Astrocyte (in vitro differentiated cells and primary cell): ENCODE measurements around the gene RAD50. TPM values are rescaled to one million over a fixed set of nuclear protein-coding genes. Genes with fewer than 3 reads are reported as not detected.

Source experiments
- DNase-seq: peaks from one replicate; pipeline ENCODE4 v3.0.0-alpha.2; 2010; ENCODE audit warnings: low read depth
- FAIRE-seq: peaks from 2 replicates; lab custom pipeline; 2011; peaks lifted over from hg19 to GRCh38; lab: Jason Lieb, UNC
- H2AFZ ChIP-seq: 2 replicates; pipeline ENCODE4 v1.6.0; 2012; ENCODE audit warnings: low read depth, low read length, inconsistent platforms
- H3K27ac ChIP-seq: 2 replicates; pipeline ENCODE4 v1.5.1; 2011; ENCODE audit warnings: low read depth, low read length, inconsistent platforms
- H3K27me3 ChIP-seq: 2 replicates; pipeline ENCODE4 v1.6.0; 2011; ENCODE audit warnings: low read length, inconsistent platforms; ENCODE audit not compliant: insufficient read depth
- H3K36me3 ChIP-seq: 2 replicates; pipeline ENCODE4 v1.5.1; 2011; ENCODE audit warnings: low read length, inconsistent platforms; ENCODE audit not compliant: insufficient read depth
- H3K4me1 ChIP-seq: 2 replicates; pipeline ENCODE4 v1.5.1; 2011; ENCODE audit warnings: low read length, inconsistent platforms; ENCODE audit not compliant: insufficient read depth
- H3K4me2 ChIP-seq: 2 replicates; pipeline ENCODE4 v1.6.0; 2012; ENCODE audit warnings: low read length, inconsistent platforms
- H3K4me3 ChIP-seq: 2 replicates; pipeline ENCODE4 v1.5.1; 2011; ENCODE audit warnings: low read depth, mild to moderate bottlenecking, low read length, inconsistent platforms; ENCODE audit not compliant: insufficient read depth
- H3K79me2 ChIP-seq: 2 replicates; pipeline ENCODE4 v1.6.0; 2012; ENCODE audit warnings: mild to moderate bottlenecking, low read length, inconsistent platforms; ENCODE audit not compliant: insufficient read depth
- H3K9ac ChIP-seq: 2 replicates; pipeline ENCODE4 v1.6.0; 2012; ENCODE audit warnings: mild to moderate bottlenecking, low read length, inconsistent platforms
- H3K9me3 ChIP-seq: 2 replicates; pipeline ENCODE4 v1.5.1; 2012; ENCODE audit warnings: low read depth, mild to moderate bottlenecking, low read length, inconsistent platforms; ENCODE audit not compliant: insufficient read depth
- H4K20me1 ChIP-seq: 2 replicates; pipeline ENCODE4 v1.6.0; 2012; ENCODE audit warnings: low read length, inconsistent platforms; ENCODE audit not compliant: insufficient read depth
- H3K27ac Mint-ChIP-seq: one replicate; pipeline ENCODE4 v1.8.0; 2021; ENCODE audit warnings: mild to moderate bottlenecking, mixed read lengths; ENCODE audit not compliant: unreplicated experiment
- H3K27me3 Mint-ChIP-seq: one replicate; pipeline ENCODE4 v1.8.0; 2021; ENCODE audit warnings: low read depth, mixed read lengths; ENCODE audit not compliant: unreplicated experiment
- H3K36me3 Mint-ChIP-seq: one replicate; pipeline ENCODE4 v1.8.0; 2021; ENCODE audit warnings: low read depth, mixed read lengths; ENCODE audit not compliant: unreplicated experiment
- H3K4me1 Mint-ChIP-seq: one replicate; pipeline ENCODE4 v1.8.0; 2021; ENCODE audit warnings: low read depth, mixed read lengths; ENCODE audit not compliant: unreplicated experiment
- H3K4me3 Mint-ChIP-seq: one replicate; pipeline ENCODE4 v1.8.0; 2021; ENCODE audit warnings: mild to moderate bottlenecking, moderate library complexity, mixed read lengths; ENCODE audit not compliant: unreplicated experiment
- H3K9me3 Mint-ChIP-seq: one replicate; pipeline ENCODE4 v1.8.0; 2021; ENCODE audit warnings: mild to moderate bottlenecking, mixed read lengths; ENCODE audit not compliant: unreplicated experiment
- EZH2 ChIP-seq: IDR thresholded peaks from 2 replicates; pipeline ENCODE4 v1.6.1; 2012; ENCODE audit warnings: mild to moderate bottlenecking, low read length, inconsistent platforms; ENCODE audit not compliant: insufficient read depth
- total RNA-seq: library from RNA; stranded (reverse); gene quantifications from 2 replicates; pipeline ENCODE4 v1.2.1, GENCODE V29; 2021
- TF ChIP-seq, protein P1 (sequence below): IDR thresholded peaks from 2 replicates; pipeline ENCODE4 v1.5.1; 2011; ENCODE audit warnings: low read depth, mild to moderate bottlenecking, inconsistent platforms, low read length, moderate library complexity; ENCODE audit not compliant: insufficient read depth

RAD50 gene
- total RNA-seq, 1 donor from 2014 or later = 26.8 TPM

DNA sequence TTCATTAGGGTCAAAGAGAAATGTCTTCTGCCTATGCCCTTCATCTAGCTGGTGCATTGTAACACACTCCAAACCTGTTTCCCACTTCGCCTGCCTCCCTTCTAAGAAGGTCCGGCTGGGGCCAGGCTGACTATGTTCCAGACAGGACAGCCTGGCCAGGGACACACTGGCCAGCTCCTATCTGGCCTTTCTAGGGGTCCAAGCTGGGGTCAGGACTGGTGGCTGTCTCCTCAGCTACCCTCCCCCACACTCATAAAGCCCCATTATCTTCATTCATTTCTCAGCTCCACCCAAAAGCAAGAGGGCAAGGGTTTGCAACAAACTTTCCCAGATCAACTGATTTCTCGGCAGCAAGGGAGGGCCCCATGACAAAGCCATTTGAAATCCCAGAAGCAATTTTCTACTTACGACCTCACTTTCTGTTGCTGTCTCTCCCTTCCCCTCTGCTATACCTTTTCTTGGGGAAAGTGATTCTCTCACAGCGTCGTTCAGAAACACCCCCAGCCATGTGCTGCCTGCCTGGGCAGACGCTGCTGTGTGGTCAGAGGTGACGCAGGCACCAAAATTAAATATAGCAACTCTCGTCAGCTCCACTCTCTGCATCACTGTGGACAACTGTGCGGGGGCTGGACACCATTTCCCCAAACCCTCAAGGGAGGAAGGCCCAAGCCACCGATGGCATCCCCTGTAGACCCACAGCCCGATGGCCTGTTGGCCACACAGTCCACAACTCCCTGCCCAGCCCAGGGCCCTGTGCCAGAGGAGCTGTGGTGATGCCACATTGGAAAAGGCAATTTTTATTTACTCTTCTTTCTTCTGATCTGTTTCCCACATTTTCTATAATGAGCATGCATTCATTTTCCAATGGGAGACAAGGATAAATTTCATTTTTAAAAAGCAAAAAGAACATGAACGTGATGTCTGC lies 107.3 kb downstream of the RAD50 start:
- H3K27ac Mint-ChIP-seq = peak overlapping the region; percentile 73
- Histone ChIP-seq H3K27me3 (no peaks in the 10 kb centered on the region), H3K4me3 (no peak overlapping the region), H3K9ac (no peak overlapping the region), H3K4me1 (no peaks in the 10 kb centered on the region), H3K79me2 (no peaks in the 10 kb centered on the region), H2AFZ (no peak overlapping the region), H3K4me2 (no peak overlapping the region), H3K36me3 (no peaks in the 10 kb centered on the region), H3K9me3 (no peaks in the 10 kb centered on the region), H4K20me1 (no peaks in the 10 kb centered on the region), H3K27ac (no peak overlapping the region)
- H3K36me3 Mint-ChIP-seq = no peaks in the 10 kb centered on the region
- H3K27me3 Mint-ChIP-seq = peaks cover 7% of the 10 kb centered on the region
- FAIRE-seq (no peak), DNase-seq (no peak)
- peaks cover 38% of the 10 kb centered on the region for H3K4me1 Mint-ChIP-seq
- H3K4me3 Mint-ChIP-seq = no peak overlapping the region
- TF ChIP-seq EZH2 = no peak
- H3K9me3 Mint-ChIP-seq = peaks cover 1% of the 10 kb centered on the region

DNA sequence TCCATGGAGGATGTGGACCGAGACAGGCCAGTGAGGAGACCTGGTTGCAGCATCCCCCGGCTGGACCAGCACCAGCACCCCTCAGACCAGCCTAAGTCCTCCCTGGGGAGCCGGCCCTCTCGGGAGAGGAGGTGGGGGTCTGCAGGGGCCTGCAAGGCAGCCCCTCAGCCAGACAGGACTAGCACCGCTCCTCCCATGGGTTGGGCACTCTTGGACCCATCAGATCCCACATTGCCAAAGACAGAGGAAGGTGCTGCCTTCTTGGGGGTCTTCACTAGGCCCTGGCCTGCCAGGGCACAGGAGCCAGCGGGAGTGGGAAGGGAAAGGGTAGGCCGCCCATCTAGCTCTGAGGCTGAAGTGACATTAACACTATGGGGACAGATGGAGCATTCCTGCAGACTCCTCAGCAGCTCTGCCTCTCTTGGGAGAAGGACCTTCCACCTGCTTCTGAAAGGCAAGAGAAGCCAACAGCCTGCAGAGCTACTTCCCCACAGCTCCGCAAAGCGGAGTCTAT lies 108.0 kb downstream of the RAD50 start:
- FAIRE-seq (no peak), DNase-seq (no peak)
- no peaks in the 10 kb centered on the region for H3K79me2 ChIP-seq
- Mint-ChIP-seq H3K36me3 (no peaks in the 10 kb centered on the region), H3K9me3 (peaks cover 2% of the 10 kb centered on the region), H3K27me3 (peaks cover 6% of the 10 kb centered on the region), H3K4me1 (peaks cover 38% of the 10 kb centered on the region), H3K4me3 (no peak overlapping the region), H3K27ac (no peak overlapping the region)
- no peaks in the 10 kb centered on the region for H3K36me3 ChIP-seq
- H2AFZ ChIP-seq = no peak overlapping the region
- H4K20me1 ChIP-seq = no peaks in the 10 kb centered on the region
- no peak overlapping the region for H3K4me3 ChIP-seq
- TF ChIP-seq EZH2 = no peak
- no peak overlapping the region for H3K4me2 ChIP-seq
- no peaks in the 10 kb centered on the region for H3K27me3 ChIP-seq
- no peak overlapping the region for H3K9ac ChIP-seq
- no peak overlapping the region for H3K27ac ChIP-seq
- no peaks in the 10 kb centered on the region for H3K9me3 ChIP-seq
- no peaks in the 10 kb centered on the region for H3K4me1 ChIP-seq

DNA sequence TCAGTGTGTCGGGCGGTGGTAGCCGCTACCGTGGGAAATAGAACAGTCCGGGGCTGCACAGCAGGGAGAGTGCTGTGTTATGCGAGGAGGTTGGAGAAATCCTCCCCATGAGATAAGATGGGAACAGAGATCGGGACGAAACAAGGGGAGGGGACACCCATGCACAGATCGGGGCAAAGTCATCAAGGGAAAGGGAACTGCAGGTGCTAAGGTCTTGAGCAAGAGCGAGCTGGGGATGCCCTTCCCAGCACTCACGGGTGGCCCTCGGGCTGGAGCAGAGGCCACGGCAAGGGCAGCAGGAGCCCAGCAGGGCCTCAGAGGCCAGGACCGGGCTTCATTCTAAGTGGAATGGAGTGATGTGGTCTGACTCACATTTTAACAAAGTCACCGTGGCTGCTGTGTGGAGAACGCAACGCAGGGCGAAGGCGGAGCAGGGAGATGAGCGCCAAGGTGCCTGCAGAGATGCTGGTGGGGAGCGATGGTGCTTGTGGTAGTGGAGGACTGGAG lies 108.8 kb downstream of the RAD50 start:
- Mint-ChIP-seq H3K36me3 (no peaks in the 10 kb centered on the region), H3K9me3 (peaks cover 5% of the 10 kb centered on the region), H3K4me3 (peak overlapping the region; percentile 60), H3K27ac (no peak overlapping the region), H3K4me1 (peaks cover 31% of the 10 kb centered on the region), H3K27me3 (peaks cover 9% of the 10 kb centered on the region)
- Histone ChIP-seq H3K4me2 (no peak overlapping the region), H3K27me3 (no peaks in the 10 kb centered on the region), H3K36me3 (no peaks in the 10 kb centered on the region), H3K79me2 (no peaks in the 10 kb centered on the region), H4K20me1 (no peaks in the 10 kb centered on the region), H2AFZ (no peak overlapping the region), H3K4me3 (no peak overlapping the region), H3K9ac (no peak overlapping the region), H3K27ac (no peak overlapping the region), H3K9me3 (no peaks in the 10 kb centered on the region), H3K4me1 (no peaks in the 10 kb centered on the region)
- no peak for TF ChIP-seq EZH2
- TF ChIP-seq, protein P1, sequence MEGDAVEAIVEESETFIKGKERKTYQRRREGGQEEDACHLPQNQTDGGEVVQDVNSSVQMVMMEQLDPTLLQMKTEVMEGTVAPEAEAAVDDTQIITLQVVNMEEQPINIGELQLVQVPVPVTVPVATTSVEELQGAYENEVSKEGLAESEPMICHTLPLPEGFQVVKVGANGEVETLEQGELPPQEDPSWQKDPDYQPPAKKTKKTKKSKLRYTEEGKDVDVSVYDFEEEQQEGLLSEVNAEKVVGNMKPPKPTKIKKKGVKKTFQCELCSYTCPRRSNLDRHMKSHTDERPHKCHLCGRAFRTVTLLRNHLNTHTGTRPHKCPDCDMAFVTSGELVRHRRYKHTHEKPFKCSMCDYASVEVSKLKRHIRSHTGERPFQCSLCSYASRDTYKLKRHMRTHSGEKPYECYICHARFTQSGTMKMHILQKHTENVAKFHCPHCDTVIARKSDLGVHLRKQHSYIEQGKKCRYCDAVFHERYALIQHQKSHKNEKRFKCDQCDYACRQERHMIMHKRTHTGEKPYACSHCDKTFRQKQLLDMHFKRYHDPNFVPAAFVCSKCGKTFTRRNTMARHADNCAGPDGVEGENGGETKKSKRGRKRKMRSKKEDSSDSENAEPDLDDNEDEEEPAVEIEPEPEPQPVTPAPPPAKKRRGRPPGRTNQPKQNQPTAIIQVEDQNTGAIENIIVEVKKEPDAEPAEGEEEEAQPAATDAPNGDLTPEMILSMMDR = no peak
- FAIRE-seq (no peak), DNase-seq (no peak)
